Muscle layer of duodenum (tissue), 2 donors: Measurements from ENCODE around the gene BCL7B.
A peak's percentile ranks its signal among the peaks of the same experiment; 100 is the strongest.
"Not testable (repeated sequence)": the region's sequence is repeated elsewhere in the genome, so short reads cannot be mapped to it uniquely, and the experiment has no call there.

Experiments
- H3K27ac ChIP-seq: one replicate; pipeline ENCODE4 v1.7.0; 2013; ENCODE audit warnings: mild to moderate bottlenecking, low read length
- H3K27me3 ChIP-seq: one replicate; pipeline ENCODE4 v1.7.0; 2013; ENCODE audit warnings: low read depth, mild to moderate bottlenecking, control low read depth, low read length
- H3K36me3 ChIP-seq, 2 donors: one replicate each; pipeline ENCODE4 v1.7.0; 2013; ENCODE audit warnings: low read length in 2 of 2, control low read depth in 1 of 2, mild to moderate bottlenecking in 1 of 2; ENCODE audit not compliant: insufficient read depth in 2 of 2, control insufficient read depth in 1 of 2
- H3K4me1 ChIP-seq, 2 donors: one replicate each; pipeline ENCODE4 v1.7.0; 2013; ENCODE audit warnings: low read length in 2 of 2, mild to moderate bottlenecking in 2 of 2, control low read depth in 1 of 2, moderate library complexity in 1 of 2; ENCODE audit not compliant: insufficient read depth in 2 of 2, control insufficient read depth in 1 of 2
- H3K4me3 ChIP-seq, 2 donors: one replicate each; pipeline ENCODE4 v1.7.0; 2013; ENCODE audit warnings: low read length in 2 of 2, low read depth in 1 of 2, mild to moderate bottlenecking in 1 of 2
- H3K9me3 ChIP-seq, 2 donors: one replicate each; pipeline ENCODE4 v1.7.0; 2013; ENCODE audit warnings: low read length in 2 of 2, control low read depth in 1 of 2, mild to moderate bottlenecking in 1 of 2; ENCODE audit not compliant: control insufficient read depth in 1 of 2
- donor health status: healthy.

The BCL7B gene

DNA sequence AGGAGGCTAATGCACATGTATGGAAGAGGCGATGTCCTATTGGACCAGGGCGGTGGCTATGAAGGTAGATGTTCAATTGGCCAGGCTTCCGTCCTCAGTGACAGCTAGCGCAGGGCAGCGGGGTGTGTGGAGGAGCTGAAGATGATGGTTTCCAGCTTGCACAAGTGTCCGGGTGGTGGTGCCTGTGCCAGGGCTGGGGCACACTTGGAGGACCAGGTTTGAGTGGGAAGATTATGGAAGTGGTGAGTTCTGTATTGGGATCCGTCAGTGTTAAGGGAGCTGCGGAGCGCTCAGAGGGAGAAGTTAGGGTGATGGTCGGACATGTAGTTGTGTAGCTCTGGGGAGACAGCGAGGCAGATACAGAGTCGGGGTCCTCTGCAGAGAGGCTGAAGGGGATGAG, 29.4 kb upstream of the BCL7B start:
- no peak overlapping the region for H3K4me3 ChIP-seq
- H3K9me3 ChIP-seq, result no peaks in the 10 kb centered on the region
- no peaks in the 10 kb centered on the region for H3K27me3 ChIP-seq
- H3K36me3 ChIP-seq, result no peaks in the 10 kb centered on the region
- H3K27ac ChIP-seq, result no peak overlapping the region
- H3K4me1 ChIP-seq, result no peaks in the 10 kb centered on the region

- Histone ChIP-seq H3K36me3 (no peaks in the 10 kb centered on the region), H3K4me1 (no peaks in the 10 kb centered on the region), H3K4me3 (no peak overlapping the region), H3K27me3 (no peaks in the 10 kb centered on the region), H3K9me3 (no peaks in the 10 kb centered on the region), H3K27ac (no peak overlapping the region)
These were observed 27.7 kb upstream of the BCL7B start for GRCh38 chr7:73585196-73585595.

- H3K9me3 ChIP-seq, result no peaks in the 10 kb centered on the region
- H3K27ac ChIP-seq, result no peak overlapping the region
- peaks cover 0 to 3% of the 10 kb centered on the region in 2 donors for H3K4me1 ChIP-seq
- no peak overlapping the region for H3K4me3 ChIP-seq
- no peaks in the 10 kb centered on the region for H3K27me3 ChIP-seq
- H3K36me3 ChIP-seq, result no peaks in the 10 kb centered on the region
These were observed 25.2 kb upstream of the BCL7B start for GRCh38 chr7:73582664-73583202.

- H3K9me3 ChIP-seq, H3K27me3 ChIP-seq, H3K36me3 ChIP-seq, H3K4me3 ChIP-seq, H3K27ac ChIP-seq: not testable (repeated sequence)
- peaks cover 0 to 16% of the 10 kb centered on the region in 2 donors for H3K4me1 ChIP-seq
These were observed 23.5 kb upstream of the BCL7B start for GRCh38 chr7:73581006-73581405.

DNA sequence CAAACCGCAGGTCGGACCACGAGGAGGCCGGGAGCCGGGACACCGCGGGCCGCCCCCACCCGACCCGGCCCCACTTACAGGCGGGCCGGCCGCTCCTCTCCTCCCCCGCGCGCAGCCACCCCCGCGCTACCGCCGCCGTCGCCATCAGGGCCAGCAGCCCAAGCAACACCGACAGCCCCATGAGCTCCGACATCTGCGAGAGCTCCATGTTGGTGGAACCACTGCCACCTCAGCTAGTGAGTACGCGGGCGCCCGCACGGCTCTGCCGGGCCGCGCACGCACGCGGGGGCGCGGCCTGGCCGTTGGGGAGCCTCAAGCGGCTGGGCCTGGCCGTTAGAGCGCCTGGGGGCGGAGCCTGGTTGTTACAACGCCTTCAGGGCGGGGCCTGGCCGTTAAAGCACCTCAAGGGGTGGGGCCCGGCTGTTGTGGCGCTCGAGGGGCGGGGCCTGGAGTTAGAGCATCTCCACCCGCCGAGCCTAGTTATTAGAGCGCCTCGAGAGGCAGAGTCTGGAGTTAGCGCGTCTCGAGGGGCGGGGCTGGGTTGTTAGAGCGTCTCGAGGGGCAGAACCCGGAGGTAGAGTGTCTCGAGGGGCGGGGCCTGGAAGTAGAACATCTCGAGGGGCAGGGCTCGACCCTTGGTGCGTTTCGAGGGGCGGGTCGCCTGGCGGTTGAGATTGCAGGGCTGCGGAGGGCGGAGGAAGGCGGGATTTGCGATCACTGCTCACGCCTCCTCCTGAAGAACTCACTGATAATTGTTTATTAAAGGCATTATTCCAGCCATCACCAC, 21.0 kb upstream of the BCL7B start, which contains the start of gene TBL2:
TSS of gene TBL2 (minus strand) at position 238 of the 787 bp plus-strand sequence. CDS start at position 208, 30 bp downstream.
- peaks cover 10 to 13% of the 10 kb centered on the region in 2 donors for H3K36me3 ChIP-seq
- H3K4me3 ChIP-seq, result peak within 1 kb of the TSS; percentile 92
- H3K27ac ChIP-seq, result peak within 1 kb of the TSS; percentile 84
- H3K27me3 ChIP-seq, result no peaks in the 10 kb centered on the region
- peaks cover 0 to 16% of the 10 kb centered on the region in 2 donors for H3K4me1 ChIP-seq
- H3K9me3 ChIP-seq, result no peaks in the 10 kb centered on the region

DNA sequence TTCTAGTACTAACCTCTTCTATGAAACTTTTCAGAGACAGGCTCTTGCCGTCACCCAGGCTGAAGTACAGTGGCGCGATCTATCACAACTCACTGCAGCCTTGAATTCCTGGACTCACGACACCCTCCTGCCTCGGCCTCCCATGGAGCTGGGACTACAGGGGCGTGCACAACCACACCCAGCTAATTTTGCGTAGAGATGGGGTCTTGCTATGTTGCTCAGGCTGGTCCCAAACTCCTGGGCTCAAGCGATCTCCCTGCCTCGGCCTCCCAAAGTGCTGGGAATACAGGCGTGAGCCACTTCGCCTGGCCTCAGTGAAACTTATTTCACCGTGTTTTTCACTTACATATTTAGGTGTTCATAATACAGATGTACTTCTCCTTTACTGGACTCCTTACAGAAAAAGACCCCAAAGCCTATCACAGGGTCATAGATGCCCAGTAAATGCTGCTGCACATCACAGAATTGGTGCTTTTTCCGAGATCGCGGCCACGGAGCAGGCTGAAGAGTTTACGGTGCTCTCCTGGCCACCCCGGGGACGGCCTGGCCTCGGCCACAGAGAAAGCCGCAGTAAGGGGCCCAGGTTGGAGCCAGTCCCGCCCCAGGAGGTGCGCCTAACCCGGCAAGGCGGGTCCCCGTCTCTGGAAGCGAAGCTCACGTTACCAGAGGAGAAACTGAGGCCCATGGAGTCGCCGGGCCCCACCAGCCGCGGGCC, 20.3 kb upstream of the BCL7B start:
- Histone ChIP-seq H3K9me3 (no peaks in the 10 kb centered on the region), H3K4me1 (peaks cover 0 to 16% of the 10 kb centered on the region in 2 donors), H3K27ac (peak overlapping the region; percentile 84), H3K27me3 (no peaks in the 10 kb centered on the region), H3K36me3 (peaks cover 18 to 20% of the 10 kb centered on the region in 2 donors), H3K4me3 (peak overlapping the region; percentile 92)

- Histone ChIP-seq H3K36me3 (peaks cover 46 to 57% of the 10 kb centered on the region in 2 donors), H3K27ac (no peak overlapping the region)
These were observed 16.3 kb upstream of the BCL7B start for GRCh38 chr7:73573791-73574190.

GRCh38 chr7:73573276-73573675, 15.8 kb upstream of the BCL7B start:
- Histone ChIP-seq H3K36me3 (peaks cover 46 to 58% of the 10 kb centered on the region in 2 donors), H3K27me3 (no peaks in the 10 kb centered on the region), H3K4me1 (peaks cover 0 to 16% of the 10 kb centered on the region in 2 donors), H3K4me3 (no peak overlapping the region), H3K9me3 (no peaks in the 10 kb centered on the region), H3K27ac (no peak overlapping the region)

More at GRCh38 chr7:73573791-73574190, 16.3 kb upstream of the BCL7B start:
- Histone ChIP-seq H3K4me1 (peaks cover 0 to 16% of the 10 kb centered on the region in 2 donors), H3K9me3 (no peaks in the 10 kb centered on the region), H3K4me3 (no peak overlapping the region), H3K27me3 (no peaks in the 10 kb centered on the region)

- no peaks in the 10 kb centered on the region for H3K9me3 ChIP-seq
- no peak overlapping the region for H3K4me3 ChIP-seq
- peaks cover 46 to 58% of the 10 kb centered on the region in 2 donors for H3K36me3 ChIP-seq
- H3K27me3 ChIP-seq, result no peaks in the 10 kb centered on the region
- peaks cover 0 to 13% of the 10 kb centered on the region in 2 donors for H3K4me1 ChIP-seq
- no peak overlapping the region for H3K27ac ChIP-seq
These were observed 15.3 kb upstream of the BCL7B start for GRCh38 chr7:73572767-73573186.

GRCh38 chr7:73570977-73571376, 13.5 kb upstream of the BCL7B start:
- H3K27ac ChIP-seq, result no peak overlapping the region
- no peaks in the 10 kb centered on the region for H3K4me1 ChIP-seq
- no peaks in the 10 kb centered on the region for H3K9me3 ChIP-seq
- H3K36me3 ChIP-seq, result peaks cover 46 to 58% of the 10 kb centered on the region in 2 donors
- no peaks in the 10 kb centered on the region for H3K27me3 ChIP-seq
- H3K4me3 ChIP-seq, result no peak overlapping the region

DNA sequence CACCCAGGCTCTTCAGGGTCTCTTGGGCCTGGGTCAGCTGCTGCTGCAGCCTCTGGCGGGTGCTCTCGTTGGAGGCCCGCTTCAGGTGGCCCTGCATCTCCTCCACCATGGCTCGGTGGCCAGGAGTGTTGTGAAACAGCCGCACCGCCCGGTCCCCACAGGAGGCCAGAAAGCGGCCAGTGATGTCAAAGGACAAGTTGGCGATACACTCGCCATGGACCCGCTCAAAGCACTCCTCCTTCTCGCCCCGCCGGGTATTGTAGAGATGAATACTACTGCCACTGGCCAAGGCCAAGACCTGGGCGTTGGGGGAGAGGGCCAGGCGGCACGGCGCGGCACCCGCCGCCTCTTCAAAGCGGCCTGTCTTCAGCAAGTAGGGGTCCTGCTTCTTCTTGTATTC, 13.0 kb upstream of the BCL7B start:
- H3K9me3 ChIP-seq, result no peaks in the 10 kb centered on the region
- no peak overlapping the region for H3K27ac ChIP-seq
- no peak overlapping the region for H3K4me3 ChIP-seq
- H3K4me1 ChIP-seq, result no peaks in the 10 kb centered on the region
- H3K36me3 ChIP-seq, result peaks cover 46 to 58% of the 10 kb centered on the region in 2 donors
- H3K27me3 ChIP-seq, result no peaks in the 10 kb centered on the region
